GM12873 (cell line): Measurements from ENCODE around the gene ELP4.

Experiments used
- CTCF ChIP-seq: IDR thresholded peaks from 2 replicates; pipeline ENCODE4 v1.5.1; 2012; ENCODE audit warnings: low read depth, mild to moderate bottlenecking, moderate library complexity, low read length, control low read depth; ENCODE audit not compliant: insufficient read depth; ENCODE audit errors: missing control alignments

ELP4 gene

GRCh38 chr11:31628111-31628510 lies 118.5 kb downstream of the ELP4 start:
- TF ChIP-seq CTCF: no peak

- TF ChIP-seq CTCF: no peak
Measured at GRCh38 chr11:31636983-31637382, 127.4 kb downstream of the ELP4 start.

GRCh38 chr11:31640611-31641010 lies 131.0 kb downstream of the ELP4 start:
- TF ChIP-seq CTCF: no peak

GRCh38 chr11:31641477-31642062 lies 132.0 kb downstream of the ELP4 start:
- peak; percentile 63 for TF ChIP-seq CTCF

- no peak for TF ChIP-seq CTCF
Measured at GRCh38 chr11:31643857-31644256, 134.3 kb downstream of the ELP4 start.

GRCh38 chr11:31645747-31646146 lies 136.2 kb downstream of the ELP4 start:
- no peak for TF ChIP-seq CTCF

GRCh38 chr11:31646216-31646615 lies 136.6 kb downstream of the ELP4 start:
- no peak for TF ChIP-seq CTCF
